H9 (cell line): Measurements from ENCODE around the gene MYEF2. TPM values are rescaled to one million over a fixed set of nuclear protein-coding genes. Genes with fewer than 3 reads are reported as not detected.

Experiments used
- DNase-seq: peaks from one replicate; pipeline ENCODE4 v3.0.0-alpha.2; 2017
- H2AFZ ChIP-seq: one replicate; pipeline ENCODE4 v1.6.1; 2013; ENCODE audit warnings: mild to moderate bottlenecking, low read length, control low read depth, moderate library complexity
- H2AK5ac ChIP-seq: 2 replicates; pipeline ENCODE4 v1.6.1; 2013; ENCODE audit warnings: low read length, control low read depth, mixed read lengths; ENCODE audit not compliant: insufficient read length
- H2BK120ac ChIP-seq: one replicate; pipeline ENCODE4 v1.6.1; 2013; ENCODE audit warnings: low read depth, mild to moderate bottlenecking, low read length, control low read depth, inconsistent platforms; ENCODE audit not compliant: poor library complexity, severe bottlenecking
- H2BK12ac ChIP-seq: 2 replicates; pipeline ENCODE4 v1.6.1; 2013; ENCODE audit warnings: low read length, control low read depth, mixed read lengths, low read depth; ENCODE audit not compliant: insufficient read length
- H2BK15ac ChIP-seq: 2 replicates; pipeline ENCODE4 v1.6.1; 2013; ENCODE audit warnings: low read depth, low read length, control low read depth
- H2BK20ac ChIP-seq: one replicate; pipeline ENCODE4 v1.6.1; 2013; ENCODE audit warnings: low read depth, mild to moderate bottlenecking, low read length, control low read depth, inconsistent platforms; ENCODE audit not compliant: poor library complexity, severe bottlenecking
- H2BK5ac ChIP-seq: 2 replicates; pipeline ENCODE4 v1.6.1; 2013; ENCODE audit warnings: low read length, control low read depth, mixed read lengths; ENCODE audit not compliant: insufficient read length
- H3K14ac ChIP-seq: 2 replicates; pipeline ENCODE4 v1.6.1; 2013; ENCODE audit warnings: low read length, control low read depth; ENCODE audit not compliant: insufficient read depth
- H3K18ac ChIP-seq: 2 replicates; pipeline ENCODE4 v1.6.1; 2013; ENCODE audit warnings: low read depth, mild to moderate bottlenecking, mixed read lengths, low read length, control low read depth; ENCODE audit not compliant: insufficient read length
- H3K23ac ChIP-seq: 2 replicates; pipeline ENCODE4 v1.6.1; 2013; ENCODE audit warnings: low read length, control low read depth, mixed read lengths, low read depth; ENCODE audit not compliant: insufficient read length
- H3K23me2 ChIP-seq: 2 replicates; pipeline ENCODE4 v1.6.1; 2013; ENCODE audit warnings: low read depth, mild to moderate bottlenecking, mixed read lengths, low read length, control low read depth; ENCODE audit not compliant: insufficient read length, poor library complexity, severe bottlenecking
- H3K27ac ChIP-seq: 2 replicates; pipeline ENCODE4 v1.5.1; 2013; ENCODE audit warnings: low read length, control low read depth, mixed read lengths, low read depth; ENCODE audit not compliant: insufficient read length
- H3K27me3 ChIP-seq: 2 replicates; pipeline ENCODE4 v1.6.1; 2013; ENCODE audit warnings: low read length, control low read depth, inconsistent platforms; ENCODE audit not compliant: insufficient read depth
- H3K4ac ChIP-seq: 2 replicates; pipeline ENCODE4 v1.6.1; 2013; ENCODE audit warnings: low read depth, mild to moderate bottlenecking, control low read depth, inconsistent platforms, low read length, moderate library complexity
- H3K4me1 ChIP-seq: 2 replicates; pipeline ENCODE4 v1.6.1; 2013; ENCODE audit warnings: low read length, control low read depth, inconsistent platforms; ENCODE audit not compliant: insufficient read depth
- H3K4me2 ChIP-seq: 2 replicates; pipeline ENCODE4 v1.6.1; 2013; ENCODE audit warnings: low read length, control low read depth, mixed read lengths; ENCODE audit not compliant: insufficient read length, insufficient read depth
- H3K56ac ChIP-seq: 2 replicates; pipeline ENCODE4 v1.6.1; 2013; ENCODE audit warnings: low read depth, mild to moderate bottlenecking, mixed read lengths, low read length, control low read depth; ENCODE audit not compliant: insufficient read length
- H3K79me1 ChIP-seq: 2 replicates; pipeline ENCODE4 v1.6.1; 2013; ENCODE audit warnings: low read depth, mild to moderate bottlenecking, moderate library complexity, low read length, control low read depth, inconsistent platforms; ENCODE audit not compliant: insufficient read depth, poor library complexity, severe bottlenecking
- H3K79me2 ChIP-seq: 2 replicates; pipeline ENCODE4 v1.6.1; 2013; ENCODE audit warnings: low read length, control low read depth, inconsistent platforms; ENCODE audit not compliant: insufficient read depth
- H3K9ac ChIP-seq: 2 replicates; pipeline ENCODE4 v1.6.1; 2013; ENCODE audit warnings: low read length, control low read depth, mixed read lengths; ENCODE audit not compliant: insufficient read length; ENCODE audit errors: extremely low read depth
- H3K9me3 ChIP-seq: one replicate; pipeline ENCODE4 v1.6.1; 2013; ENCODE audit warnings: low read depth, low read length, inconsistent platforms; ENCODE audit not compliant: control insufficient read depth
- H3T11ph ChIP-seq: one replicate; pipeline ENCODE4 v1.6.1; 2013; ENCODE audit warnings: mild to moderate bottlenecking, low read length, control low read depth, inconsistent platforms
- H4K20me1 ChIP-seq: one replicate; pipeline ENCODE4 v1.6.1; 2013; ENCODE audit not compliant: control insufficient read depth, insufficient read length, insufficient read depth
- H4K5ac ChIP-seq: 2 replicates; pipeline ENCODE4 v1.6.1; 2013; ENCODE audit warnings: low read depth, mild to moderate bottlenecking, mixed read lengths, low read length, control low read depth; ENCODE audit not compliant: insufficient read length
- H4K8ac ChIP-seq: replicated peaks from 2 replicates; pipeline ENCODE4 v1.6.1; 2013; ENCODE audit warnings: low read length, control low read depth, mixed read lengths, low read depth; ENCODE audit not compliant: insufficient read length
- H4K91ac ChIP-seq: 2 replicates; pipeline ENCODE4 v1.6.1; 2013; ENCODE audit warnings: low read depth, mild to moderate bottlenecking, moderate library complexity, mixed read lengths, low read length, control low read depth; ENCODE audit not compliant: insufficient read length
- H3K27ac Mint-ChIP-seq, 3 experiments: 2 replicates in 2 of 3; 3 replicates in 1 of 3; pipeline ENCODE4 v1.8.0; 2020 to 2021; ENCODE audit warnings: mixed read lengths in 3 of 3, mild to moderate bottlenecking in 1 of 3, moderate library complexity in 1 of 3
- H3K27me3 Mint-ChIP-seq: 2 replicates; pipeline ENCODE4 v1.8.0; 2021; ENCODE audit warnings: low read depth, mild to moderate bottlenecking, moderate library complexity, mixed read lengths
- H3K36me3 Mint-ChIP-seq, 3 experiments: 2 replicates in 2 of 3; 3 replicates in 1 of 3; pipeline ENCODE4 v1.8.0; 2020 to 2021; ENCODE audit warnings: low read depth in 3 of 3, mixed read lengths in 3 of 3; ENCODE audit not compliant: insufficient read depth in 1 of 3
- H3K4me1 Mint-ChIP-seq, 2 experiments: 2 replicates each; pipeline ENCODE4 v1.8.0; 2020; ENCODE audit warnings: mixed read lengths in 2 of 2
- H3K4me3 Mint-ChIP-seq, 2 experiments: 2 replicates in 1 of 2; 3 replicates in 1 of 2; pipeline ENCODE4 v1.8.0; 2020 to 2021; ENCODE audit warnings: mild to moderate bottlenecking in 2 of 2, mixed read lengths in 2 of 2, moderate library complexity in 1 of 2
- H3K9me3 Mint-ChIP-seq, 2 experiments: 2 replicates in 1 of 2; 3 replicates in 1 of 2; pipeline ENCODE4 v1.8.0; 2020; ENCODE audit warnings: mild to moderate bottlenecking in 2 of 2, mixed read lengths in 2 of 2, moderate library complexity in 1 of 2
- CTCF ChIP-seq: fragments of 200-600 bp; sonication (generic); conservative IDR thresholded peaks from 3 replicates; pipeline ENCODE4 v1.8.0; 2021; ENCODE audit warnings: antibody characterized with exemption, mild to moderate bottlenecking
- WGBS: extraction: QIAGEN DNeasy Blood & Tissue Kit; methylation state at CpG from one replicate; pipeline ENCODE4 v1.1.7; 2013; ENCODE audit warnings: missing lambda C conversion rate, low lambda C conversion rate, mixed read lengths; ENCODE audit not compliant: insufficient read length; ENCODE audit errors: extremely low coverage; 5-methylcytosine and 5-hydroxymethylcytosine counted together
- total RNA-seq: library from RNA; stranded (reverse); gene quantifications from 2 replicates; pipeline ENCODE4 v1.2.1, GENCODE V29; 2021

MYEF2 gene
- total RNA-seq, 1 experiment from 2014 or later: 85.2 TPM

- no peak overlapping the region for H2BK5ac ChIP-seq
- no peaks in the 10 kb centered on the region for H3K79me1 ChIP-seq
- no peak overlapping the region for H3K18ac ChIP-seq
- no peaks in the 10 kb centered on the region for H3K27me3 ChIP-seq
- Mint-ChIP-seq H3K4me3 (no peak overlapping the region), H3K27ac (no peak overlapping the region), H3K36me3 (no peaks in the 10 kb centered on the region), H3K27me3 (no peaks in the 10 kb centered on the region), H3K9me3 (no peaks in the 10 kb centered on the region), H3K4me1 (0 out of 4 replicates have a peak, but pooled peaks cover 0 to 3% of the 10 kb centered on the region in 2 experiments)
- no peaks in the 10 kb centered on the region for H3K9me3 ChIP-seq
- H3K4me1 ChIP-seq: no peaks in the 10 kb centered on the region
- DNase-seq: no peak
- H3K9ac ChIP-seq: no peak overlapping the region
- H3K23me2 ChIP-seq: no peaks in the 10 kb centered on the region
- no peak for TF ChIP-seq CTCF
- H3K79me2 ChIP-seq: no peaks in the 10 kb centered on the region
- no peak overlapping the region for H3K4ac ChIP-seq
- H4K20me1 ChIP-seq: no peaks in the 10 kb centered on the region
- H2BK15ac ChIP-seq: no peak overlapping the region
- H4K5ac ChIP-seq: no peak overlapping the region
- H3K4me2 ChIP-seq: no peak overlapping the region
- H2AK5ac ChIP-seq: no peak overlapping the region
- no CpG with 5 or more reads among the region's 6 CpGs for WGBS
- no peak overlapping the region for H2BK120ac ChIP-seq
- no peak overlapping the region for H3K23ac ChIP-seq
- no peak overlapping the region for H2BK12ac ChIP-seq
- no peak overlapping the region for H4K91ac ChIP-seq
- no peak overlapping the region for H4K8ac ChIP-seq
- no peak overlapping the region for H3K14ac ChIP-seq
- no peak overlapping the region for H2AFZ ChIP-seq
- no peak overlapping the region for H3T11ph ChIP-seq
- no peak overlapping the region for H3K27ac ChIP-seq
- no peak overlapping the region for H3K56ac ChIP-seq
- H2BK20ac ChIP-seq: no peak overlapping the region
These were observed 76.6 kb downstream of the MYEF2 start for GRCh38 chr15:48101376-48101961.
